Ovary (tissue), 3 donors: ENCODE measurements around the gene GORASP1.

Experiments used
- POLR2A ChIP-seq: fragments of 450-650 bp; IDR thresholded peaks from one replicate; pipeline ENCODE4 v1.6.1; 2017; ENCODE audit warnings: antibody characterized with exemption, mild to moderate bottlenecking, moderate library complexity
- TF ChIP-seq, protein P1 (sequence below), 3 donors: fragments of 450-650 bp in 2 of 3; fragments of 200-600 bp in 1 of 3; IDR thresholded peaks; one replicate each; pipeline versions ENCODE4 v1.5.1 to v1.8.0; 2016 to 2022; ENCODE audit warnings: antibody characterized with exemption in 3 of 3, mild to moderate bottlenecking in 1 of 3
- donor health status: DM: no; HTN: no; CAD: no.

DNA sequence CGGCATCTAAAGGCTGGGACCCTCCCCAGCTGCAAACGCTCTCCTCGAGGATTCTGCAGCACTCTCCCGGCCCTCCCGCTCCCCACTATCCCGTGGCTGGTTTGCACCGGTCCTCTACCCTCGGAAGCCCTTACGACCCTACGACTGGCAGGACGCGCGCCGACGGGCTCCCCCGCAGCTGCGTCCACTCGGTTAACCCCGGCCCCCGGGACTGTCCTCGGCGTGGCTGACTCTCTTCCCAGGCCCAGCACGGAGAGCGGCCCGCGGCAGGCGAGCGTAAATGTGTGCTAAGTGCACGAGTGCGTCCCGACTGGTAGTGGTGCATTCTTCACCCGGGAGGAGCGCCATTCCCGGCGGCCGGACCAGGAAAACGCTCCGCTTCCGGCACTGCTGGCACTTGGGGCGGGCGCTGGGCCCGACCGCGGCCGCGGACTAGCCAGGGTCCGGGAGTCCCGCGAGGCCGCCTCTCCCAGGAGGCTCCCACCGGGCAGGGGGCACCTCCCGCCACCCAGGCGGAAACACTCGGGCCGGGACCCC is 508 bp downstream of the GORASP1 start:
- TF ChIP-seq, protein P1, sequence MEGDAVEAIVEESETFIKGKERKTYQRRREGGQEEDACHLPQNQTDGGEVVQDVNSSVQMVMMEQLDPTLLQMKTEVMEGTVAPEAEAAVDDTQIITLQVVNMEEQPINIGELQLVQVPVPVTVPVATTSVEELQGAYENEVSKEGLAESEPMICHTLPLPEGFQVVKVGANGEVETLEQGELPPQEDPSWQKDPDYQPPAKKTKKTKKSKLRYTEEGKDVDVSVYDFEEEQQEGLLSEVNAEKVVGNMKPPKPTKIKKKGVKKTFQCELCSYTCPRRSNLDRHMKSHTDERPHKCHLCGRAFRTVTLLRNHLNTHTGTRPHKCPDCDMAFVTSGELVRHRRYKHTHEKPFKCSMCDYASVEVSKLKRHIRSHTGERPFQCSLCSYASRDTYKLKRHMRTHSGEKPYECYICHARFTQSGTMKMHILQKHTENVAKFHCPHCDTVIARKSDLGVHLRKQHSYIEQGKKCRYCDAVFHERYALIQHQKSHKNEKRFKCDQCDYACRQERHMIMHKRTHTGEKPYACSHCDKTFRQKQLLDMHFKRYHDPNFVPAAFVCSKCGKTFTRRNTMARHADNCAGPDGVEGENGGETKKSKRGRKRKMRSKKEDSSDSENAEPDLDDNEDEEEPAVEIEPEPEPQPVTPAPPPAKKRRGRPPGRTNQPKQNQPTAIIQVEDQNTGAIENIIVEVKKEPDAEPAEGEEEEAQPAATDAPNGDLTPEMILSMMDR (IDR thresholded peaks at IDR 0.05): peak in 1 of 3 donors; percentile 16
- no peak for TF ChIP-seq POLR2A
